GM18870 (cell line): ENCODE results near the gene ACTL9.
"Not testable (repeated sequence)": the region's sequence is repeated elsewhere in the genome, so short reads cannot be mapped to it uniquely, and the experiment has no call there.

Source experiments
- ATAC-seq: cut with Tn5 transposase; IDR thresholded peaks from one replicate; pipeline ENCODE4 v1.9.1; 2021; ENCODE audit warnings: moderate library complexity; ENCODE audit not compliant: unreplicated experiment

The ACTL9 gene, protein sequence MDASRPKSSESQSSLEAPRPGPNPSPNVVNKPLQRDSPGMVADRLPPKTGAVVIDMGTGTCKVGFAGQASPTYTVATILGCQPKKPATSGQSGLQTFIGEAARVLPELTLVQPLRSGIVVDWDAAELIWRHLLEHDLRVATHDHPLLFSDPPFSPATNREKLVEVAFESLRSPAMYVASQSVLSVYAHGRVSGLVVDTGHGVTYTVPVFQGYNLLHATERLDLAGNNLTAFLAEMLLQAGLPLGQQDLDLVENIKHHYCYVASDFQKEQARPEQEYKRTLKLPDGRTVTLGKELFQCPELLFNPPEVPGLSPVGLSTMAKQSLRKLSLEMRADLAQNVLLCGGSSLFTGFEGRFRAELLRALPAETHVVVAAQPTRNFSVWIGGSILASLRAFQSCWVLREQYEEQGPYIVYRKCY

DNA sequence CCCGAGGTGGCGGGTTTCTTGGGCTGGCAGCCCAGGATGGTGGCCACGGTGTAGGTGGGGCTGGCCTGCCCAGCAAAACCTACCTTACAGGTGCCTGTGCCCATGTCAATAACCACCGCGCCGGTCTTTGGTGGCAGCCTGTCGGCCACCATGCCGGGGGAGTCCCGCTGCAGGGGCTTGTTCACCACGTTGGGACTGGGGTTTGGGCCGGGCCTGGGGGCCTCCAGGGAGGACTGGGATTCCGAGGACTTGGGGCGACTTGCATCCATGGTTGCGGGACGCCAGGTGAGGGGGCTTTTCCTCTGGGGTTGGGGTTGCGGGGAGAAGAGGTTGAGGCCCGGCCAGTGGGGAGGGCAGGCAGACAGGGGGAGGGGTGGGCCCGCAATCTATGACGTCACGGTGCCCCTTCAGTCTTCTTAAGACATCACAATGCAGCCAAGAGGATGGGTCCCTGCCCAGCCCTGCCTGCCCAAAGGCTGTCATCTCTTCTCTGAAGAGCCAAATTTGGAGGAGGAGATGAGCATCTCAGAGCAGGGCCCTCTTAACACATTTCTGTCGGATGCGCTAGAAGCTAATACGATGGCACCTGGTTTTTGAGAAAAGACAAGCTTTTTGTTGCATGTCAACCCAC is at the start of gene ACTL9:
Gene ACTL9 (minus strand): TSS at position 363 of the 631 bp plus-strand sequence. CDS start 94 bp downstream, at position 269.
- ATAC-seq = no peak

- ATAC-seq = not testable (repeated sequence)
Observed at GRCh38 chr19:8739291-8740065, 40.9 kb upstream of the ACTL9 start.

- no peak for ATAC-seq
Observed at GRCh38 chr19:8738377-8738776, 39.8 kb upstream of the ACTL9 start.

- no peak for ATAC-seq
Observed at GRCh38 chr19:8731428-8732169, 33.0 kb upstream of the ACTL9 start.

- ATAC-seq = no peak
Observed at GRCh38 chr19:8724276-8724675, 25.7 kb upstream of the ACTL9 start.

DNA sequence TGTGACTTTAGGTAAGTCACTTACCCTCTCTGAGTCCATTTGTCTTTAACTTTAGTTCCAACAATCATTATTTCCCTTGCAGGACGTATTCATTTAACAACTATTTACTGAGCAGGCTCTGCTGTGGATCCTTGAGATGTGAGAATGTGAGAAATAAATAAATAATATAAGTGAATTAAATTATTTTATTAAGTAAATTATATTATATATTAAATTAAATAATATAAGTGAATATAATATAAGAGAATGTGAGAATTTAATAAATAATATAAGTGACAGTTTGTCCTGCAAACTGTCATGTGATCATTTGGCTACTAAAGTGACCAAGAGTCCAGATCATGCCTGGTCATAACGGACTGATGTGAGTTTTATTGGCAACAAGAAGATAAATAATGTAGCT is 23.4 kb upstream of the ACTL9 start:
- no peak for ATAC-seq

GRCh38 chr19:8721334-8721733 is 22.7 kb upstream of the ACTL9 start, which contains the start of gene OR2Z1:
Gene OR2Z1 (plus strand): TSS chr19:8721634. CDS start chr19:8731029, 9,395 bp downstream.
- ATAC-seq = no peak

GRCh38 chr19:8710337-8710736 is 11.7 kb upstream of the ACTL9 start:
- not testable (repeated sequence) for ATAC-seq

GRCh38 chr19:8705742-8706141 is 7.1 kb upstream of the ACTL9 start:
- no peak for ATAC-seq

DNA sequence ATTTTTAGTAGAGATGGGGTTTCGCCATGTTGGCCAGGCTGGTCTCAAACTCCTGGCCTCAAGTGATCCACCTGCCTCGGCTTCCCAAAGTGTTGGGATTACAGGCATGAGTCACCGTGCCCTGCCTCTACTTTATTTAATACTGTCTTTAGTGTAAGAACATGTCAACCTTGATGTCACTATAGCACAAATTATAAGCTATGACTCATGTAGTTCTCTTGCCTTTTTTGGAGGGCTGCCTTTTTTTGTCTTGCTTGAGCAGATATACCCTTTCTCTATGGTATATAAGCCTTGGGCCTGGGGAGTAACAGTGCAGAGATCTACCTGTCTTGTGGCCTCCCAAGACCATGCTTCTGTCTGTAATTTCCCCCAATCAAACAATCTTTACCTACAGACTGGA is 6.7 kb upstream of the ACTL9 start:
- not testable (repeated sequence) for ATAC-seq

GRCh38 chr19:8703223-8703622 is 4.6 kb upstream of the ACTL9 start:
- ATAC-seq = no peak

DNA sequence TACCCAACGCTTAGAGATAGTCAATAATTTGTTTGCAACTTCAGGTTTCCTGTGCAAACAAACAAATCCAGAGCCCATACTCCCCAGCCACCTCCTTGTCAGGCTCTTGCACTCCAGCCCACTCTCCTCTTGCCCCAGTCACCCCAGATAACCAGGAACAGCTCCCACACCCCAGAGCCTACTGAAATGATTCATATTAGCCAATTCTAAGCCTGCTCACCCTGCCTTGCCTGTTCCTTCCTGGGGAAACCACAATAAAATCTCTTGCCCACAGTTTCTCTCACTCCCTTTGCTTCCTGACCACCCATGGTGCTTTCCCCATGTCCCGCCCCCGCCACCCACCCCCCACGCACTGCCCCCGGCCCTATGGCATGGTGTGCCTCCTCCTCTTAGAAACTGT is 3.8 kb upstream of the ACTL9 start:
- no peak for ATAC-seq

- no peak for ATAC-seq
Observed at GRCh38 chr19:8700956-8701355, 2.4 kb upstream of the ACTL9 start.

DNA sequence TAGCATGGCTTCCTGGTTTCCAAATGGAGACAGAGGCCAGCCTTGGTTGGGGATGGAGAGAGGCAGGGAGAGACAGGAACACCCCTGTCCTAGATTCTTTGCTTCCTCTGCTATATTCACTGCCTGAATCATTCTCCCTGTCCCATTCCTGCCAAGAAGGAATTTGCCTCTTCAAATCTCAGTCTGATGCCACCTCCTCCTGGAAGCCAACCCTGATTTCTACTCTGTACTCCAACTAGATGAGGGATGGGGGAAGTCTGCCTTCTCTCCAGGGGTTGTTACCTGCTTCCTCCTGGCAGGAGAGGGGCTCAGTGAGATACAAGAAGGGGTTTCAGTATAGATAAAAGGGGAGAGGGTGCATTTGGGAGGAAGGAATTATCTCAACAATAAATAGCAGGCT is 1.3 kb upstream of the ACTL9 start:
- ATAC-seq = no peak

DNA sequence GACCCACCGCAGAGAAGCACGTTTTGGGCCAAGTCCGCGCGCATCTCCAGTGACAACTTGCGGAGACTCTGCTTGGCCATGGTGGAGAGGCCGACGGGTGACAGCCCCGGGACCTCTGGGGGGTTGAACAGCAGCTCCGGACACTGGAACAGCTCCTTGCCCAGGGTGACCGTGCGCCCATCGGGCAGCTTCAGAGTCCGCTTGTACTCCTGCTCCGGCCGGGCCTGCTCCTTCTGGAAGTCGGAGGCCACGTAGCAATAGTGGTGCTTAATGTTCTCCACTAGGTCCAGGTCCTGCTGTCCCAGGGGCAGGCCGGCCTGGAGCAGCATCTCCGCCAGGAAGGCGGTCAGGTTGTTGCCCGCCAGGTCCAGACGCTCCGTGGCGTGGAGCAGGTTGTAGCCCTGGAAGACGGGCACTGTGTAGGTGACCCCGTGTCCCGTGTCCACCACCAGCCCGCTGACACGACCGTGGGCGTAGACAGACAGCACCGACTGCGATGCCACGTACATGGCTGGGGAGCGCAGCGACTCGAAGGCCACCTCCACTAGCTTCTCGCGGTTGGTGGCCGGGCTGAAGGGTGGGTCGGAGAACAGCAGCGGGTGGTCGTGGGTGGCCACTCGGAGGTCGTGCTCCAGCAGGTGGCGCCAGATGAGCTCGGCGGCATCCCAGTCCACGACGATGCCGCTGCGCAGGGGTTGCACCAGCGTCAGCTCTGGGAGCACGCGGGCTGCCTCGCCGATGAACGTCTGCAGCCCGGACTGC is 743 bp downstream of the ACTL9 start:
- ATAC-seq = no peak

- ATAC-seq = no peak
Observed at GRCh38 chr19:8696993-8697392, 1.6 kb downstream of the ACTL9 start.

GRCh38 chr19:8695911-8696310 is 2.7 kb downstream of the ACTL9 start:
- ATAC-seq = no peak

DNA sequence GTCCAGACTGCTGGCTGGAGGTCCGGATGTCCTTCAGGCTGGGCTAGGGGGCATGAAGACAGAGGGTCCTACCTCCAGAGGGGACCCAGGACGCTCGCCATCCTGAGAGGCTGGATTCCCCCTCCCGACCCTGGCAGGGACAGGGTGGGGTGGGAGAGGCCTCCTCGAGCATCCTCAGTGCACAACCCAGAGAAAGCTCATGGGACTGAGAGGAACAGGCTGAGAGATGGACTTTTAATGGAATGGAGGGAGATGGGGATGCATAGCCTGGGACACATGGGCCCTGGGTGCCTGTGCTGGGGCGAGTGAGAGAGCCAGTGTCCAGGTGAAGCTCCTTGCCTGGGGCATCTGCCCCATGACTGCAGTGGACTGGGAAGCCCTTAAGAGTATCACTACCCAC is 3.1 kb downstream of the ACTL9 start:
- no peak for ATAC-seq

GRCh38 chr19:8690753-8691539 is 7.6 kb downstream of the ACTL9 start:
- ATAC-seq = no peak
